Measurements from ENCODE around the gene TRIAP1.

The TRIAP1 gene

GRCh38 chr12:120467439-120467838 is 21.3 kb upstream of the TRIAP1 start:
- no peak overlapping the region for H2BK12ac ChIP-seq (ENCODE audit: low read length)
- no peaks in the 10 kb centered on the region for H3K9me3 ChIP-seq (ENCODE audit: insufficient read depth, low read depth, low read length)
- H3K27ac ChIP-seq (ENCODE audit: low read depth, low read length) = no peak overlapping the region
- H3K79me2 ChIP-seq (ENCODE audit: control insufficient read depth, insufficient read depth, low read length, poor library complexity) = peaks cover 20% of the 10 kb centered on the region
- H3K23ac ChIP-seq (ENCODE audit: low read length) = no peak overlapping the region
- no peak overlapping the region for H2AFZ ChIP-seq (ENCODE audit: insufficient read depth, low read length, poor library complexity)
- H4K8ac ChIP-seq (ENCODE audit: low read depth, low read length) = no peak overlapping the region
- H3K4me3 ChIP-seq (ENCODE audit: low read depth, low read length) = no peak overlapping the region
- H4K91ac ChIP-seq (ENCODE audit: low read depth, low read length) = no peak overlapping the region
- no peak overlapping the region for H2BK5ac ChIP-seq (ENCODE audit: low read depth, low read length, poor library complexity)
- no peak overlapping the region for H3K9ac ChIP-seq (ENCODE audit: low read length)
- no peak overlapping the region for H2BK120ac ChIP-seq (ENCODE audit: insufficient read depth, low read length, poor library complexity)
- peaks cover 11% of the 10 kb centered on the region for H3K79me1 ChIP-seq (ENCODE audit: low read length)
- no peak for DNase-seq
- peaks cover 4 to 8% of the 10 kb centered on the region in 2 experiments for H3K4me1 ChIP-seq (ENCODE audit: control insufficient read depth in 1 of 2, insufficient read depth in 2 of 2, low read length in 2 of 2)
- no peak overlapping the region for H3K14ac ChIP-seq (ENCODE audit: low read length)
- no peak overlapping the region for H2AK5ac ChIP-seq (ENCODE audit: low read length)
- H3K27me3 ChIP-seq (ENCODE audit: insufficient read depth, low read length) = no peaks in the 10 kb centered on the region
- peaks cover 22 to 36% of the 10 kb centered on the region in 2 experiments for H3K36me3 ChIP-seq (ENCODE audit: control insufficient read depth in 1 of 2, insufficient read depth in 2 of 2, low read length in 2 of 2)
- no peak overlapping the region for H4K12ac ChIP-seq (ENCODE audit: low read depth, low read length)
- peak overlapping the region; percentile 87 for H3K4ac ChIP-seq (ENCODE audit: low read depth, low read length)
- H3K18ac ChIP-seq (ENCODE audit: low read length) = no peak overlapping the region
- H3K4me2 ChIP-seq (ENCODE audit: low read length) = no peak overlapping the region
- WGBS (ENCODE audit: extremely low coverage, insufficient coverage, insufficient read length) = no CpG with 5 or more reads among the region's 6 CpGs

- H3K79me1 ChIP-seq (ENCODE audit: low read length) = peaks cover 11% of the 10 kb centered on the region
- H3K36me3 ChIP-seq (ENCODE audit: control insufficient read depth in 1 of 2, insufficient read depth in 2 of 2, low read length in 2 of 2) = peaks cover 24 to 40% of the 10 kb centered on the region in 2 experiments
- peaks cover 20% of the 10 kb centered on the region for H3K79me2 ChIP-seq (ENCODE audit: control insufficient read depth, insufficient read depth, low read length, poor library complexity)
- H2BK120ac ChIP-seq (ENCODE audit: insufficient read depth, low read length, poor library complexity) = no peak overlapping the region
- H3K27ac ChIP-seq (ENCODE audit: low read depth, low read length) = no peak overlapping the region
- no peak overlapping the region for H3K23ac ChIP-seq (ENCODE audit: low read length)
- H3K9me3 ChIP-seq (ENCODE audit: insufficient read depth, low read depth, low read length) = no peaks in the 10 kb centered on the region
- no peak overlapping the region for H3K4me3 ChIP-seq (ENCODE audit: low read depth, low read length)
- no peak overlapping the region for H3K14ac ChIP-seq (ENCODE audit: low read length)
- H2BK12ac ChIP-seq (ENCODE audit: low read length) = no peak overlapping the region
- no peak overlapping the region for H3K4me2 ChIP-seq (ENCODE audit: low read length)
- no peak overlapping the region for H2BK5ac ChIP-seq (ENCODE audit: low read depth, low read length, poor library complexity)
- no peak overlapping the region for H4K12ac ChIP-seq (ENCODE audit: low read depth, low read length)
- H3K9ac ChIP-seq (ENCODE audit: low read length) = no peak overlapping the region
- DNase-seq = peak; percentile 43 to 73
- H2AK5ac ChIP-seq (ENCODE audit: low read length) = no peak overlapping the region
- no peak overlapping the region for H4K8ac ChIP-seq (ENCODE audit: low read depth, low read length)
- peaks cover 4 to 8% of the 10 kb centered on the region in 2 experiments for H3K4me1 ChIP-seq (ENCODE audit: control insufficient read depth in 1 of 2, insufficient read depth in 2 of 2, low read length in 2 of 2)
- no peak overlapping the region for H4K91ac ChIP-seq (ENCODE audit: low read depth, low read length)
- H2AFZ ChIP-seq (ENCODE audit: insufficient read depth, low read length, poor library complexity) = no peak overlapping the region
- H3K4ac ChIP-seq (ENCODE audit: low read depth, low read length) = peak overlapping the region; percentile 64
- no peak overlapping the region for H3K18ac ChIP-seq (ENCODE audit: low read length)
- no CpG with 5 or more reads among the region's 8 CpGs for WGBS (ENCODE audit: extremely low coverage, insufficient coverage, insufficient read length)
- H3K27me3 ChIP-seq (ENCODE audit: insufficient read depth, low read length) = no peaks in the 10 kb centered on the region
These were observed 20.6 kb upstream of the TRIAP1 start for GRCh38 chr12:120466560-120467315.

- no peak overlapping the region for H3K4me3 ChIP-seq (ENCODE audit: low read depth, low read length)
- no peak overlapping the region for H3K18ac ChIP-seq (ENCODE audit: low read length)
- peaks cover 4 to 8% of the 10 kb centered on the region in 2 experiments for H3K4me1 ChIP-seq (ENCODE audit: control insufficient read depth in 1 of 2, insufficient read depth in 2 of 2, low read length in 2 of 2)
- H2BK120ac ChIP-seq (ENCODE audit: insufficient read depth, low read length, poor library complexity) = no peak overlapping the region
- H3K36me3 ChIP-seq (ENCODE audit: control insufficient read depth in 1 of 2, insufficient read depth in 2 of 2, low read length in 2 of 2) = peaks cover 29 to 45% of the 10 kb centered on the region in 2 experiments
- no peak overlapping the region for H2BK12ac ChIP-seq (ENCODE audit: low read length)
- H4K91ac ChIP-seq (ENCODE audit: low read depth, low read length) = no peak overlapping the region
- H3K27me3 ChIP-seq (ENCODE audit: insufficient read depth, low read length) = no peaks in the 10 kb centered on the region
- no peak overlapping the region for H4K8ac ChIP-seq (ENCODE audit: low read depth, low read length)
- H3K9ac ChIP-seq (ENCODE audit: low read length) = no peak overlapping the region
- no peak overlapping the region for H3K4ac ChIP-seq (ENCODE audit: low read depth, low read length)
- H3K79me1 ChIP-seq (ENCODE audit: low read length) = peaks cover 11% of the 10 kb centered on the region
- no peak overlapping the region for H2AFZ ChIP-seq (ENCODE audit: insufficient read depth, low read length, poor library complexity)
- H3K27ac ChIP-seq (ENCODE audit: low read depth, low read length) = no peak overlapping the region
- DNase-seq = no peak
- no peak overlapping the region for H2AK5ac ChIP-seq (ENCODE audit: low read length)
- peaks cover 20% of the 10 kb centered on the region for H3K79me2 ChIP-seq (ENCODE audit: control insufficient read depth, insufficient read depth, low read length, poor library complexity)
- WGBS (ENCODE audit: extremely low coverage, insufficient coverage, insufficient read length) = no CpG with 5 or more reads among the region's 5 CpGs
- no peak overlapping the region for H3K23ac ChIP-seq (ENCODE audit: low read length)
- no peaks in the 10 kb centered on the region for H3K9me3 ChIP-seq (ENCODE audit: insufficient read depth, low read depth, low read length)
- no peak overlapping the region for H3K4me2 ChIP-seq (ENCODE audit: low read length)
- no peak overlapping the region for H3K14ac ChIP-seq (ENCODE audit: low read length)
- no peak overlapping the region for H2BK5ac ChIP-seq (ENCODE audit: low read depth, low read length, poor library complexity)
- no peak overlapping the region for H4K12ac ChIP-seq (ENCODE audit: low read depth, low read length)
These were observed 19.6 kb upstream of the TRIAP1 start for GRCh38 chr12:120465756-120466155.

GRCh38 chr12:120463712-120464111 is 17.5 kb upstream of the TRIAP1 start:
- Histone ChIP-seq H3K79me2 (ENCODE audit: control insufficient read depth, insufficient read depth, low read length, poor library complexity) (peaks cover 12% of the 10 kb centered on the region), H2BK12ac (ENCODE audit: low read length) (no peak overlapping the region), H3K4me2 (ENCODE audit: low read length) (no peak overlapping the region), H4K8ac (ENCODE audit: low read depth, low read length) (no peak overlapping the region), H2BK120ac (ENCODE audit: insufficient read depth, low read length, poor library complexity) (no peak overlapping the region), H3K9me3 (ENCODE audit: insufficient read depth, low read depth, low read length) (no peaks in the 10 kb centered on the region), H3K36me3 (ENCODE audit: control insufficient read depth in 1 of 2, insufficient read depth in 2 of 2, low read length in 2 of 2) (peaks cover 38 to 61% of the 10 kb centered on the region in 2 experiments), H3K27me3 (ENCODE audit: insufficient read depth, low read length) (no peaks in the 10 kb centered on the region), H3K18ac (ENCODE audit: low read length) (no peak overlapping the region), H2AK5ac (ENCODE audit: low read length) (no peak overlapping the region), H3K9ac (ENCODE audit: low read length) (no peak overlapping the region), H4K12ac (ENCODE audit: low read depth, low read length) (no peak overlapping the region), H3K79me1 (ENCODE audit: low read length) (peaks cover 2% of the 10 kb centered on the region), H3K4me1 (ENCODE audit: control insufficient read depth in 1 of 2, insufficient read depth in 2 of 2, low read length in 2 of 2) (no peaks in the 10 kb centered on the region), H2AFZ (ENCODE audit: insufficient read depth, low read length, poor library complexity) (no peak overlapping the region), H3K14ac (ENCODE audit: low read length) (no peak overlapping the region), H3K4ac (ENCODE audit: low read depth, low read length) (no peak overlapping the region), H3K23ac (ENCODE audit: low read length) (no peak overlapping the region), H2BK5ac (ENCODE audit: low read depth, low read length, poor library complexity) (no peak overlapping the region), H4K91ac (ENCODE audit: low read depth, low read length) (no peak overlapping the region), H3K4me3 (ENCODE audit: low read depth, low read length) (no peak overlapping the region), H3K27ac (ENCODE audit: low read depth, low read length) (no peak overlapping the region)
- DNase-seq = no peak
- WGBS (ENCODE audit: extremely low coverage, insufficient coverage, insufficient read length) = no CpG with 5 or more reads among the region's 5 CpGs

All from trophoblast cell (in vitro differentiated cells and primary cell).